ENCODE data around the gene BANK1.

BANK1 gene

GRCh38 chr4:101761405-101761804 lies 29.1 kb upstream of the BANK1 start:
- Histone ChIP-seq H2AK5ac (ENCODE audit: low read depth, low read length) (no peak overlapping the region), H3K27me3 (ENCODE audit: control insufficient read depth in 3 of 3, insufficient read depth in 3 of 3, low read depth in 1 of 3, low read length in 3 of 3) (no peaks in the 10 kb centered on the region), H3K79me1 (ENCODE audit: low read depth, low read length) (no peaks in the 10 kb centered on the region), H3K27ac (replicated peaks; ENCODE audit: low read length) (no peak overlapping the region), H2BK120ac (ENCODE audit: low read depth, low read length) (no peak overlapping the region), H2BK15ac (ENCODE audit: low read length) (no peak overlapping the region), H3K9me3 (replicated peaks in 1 of 2; ENCODE audit: control insufficient read depth in 2 of 2, insufficient read depth in 1 of 2, low read depth in 1 of 2, low read length in 2 of 2) (no peaks in the 10 kb centered on the region), H2BK12ac (ENCODE audit: low read length) (no peak overlapping the region), H3K23ac (ENCODE audit: low read depth, low read length, poor library complexity) (no peak overlapping the region), H3K18ac (ENCODE audit: low read length) (no peak overlapping the region), H3K4me3 (ENCODE audit: low read length in 2 of 2) (no peak overlapping the region), H4K91ac (ENCODE audit: low read depth, low read length, poor library complexity) (no peak overlapping the region), H2BK5ac (ENCODE audit: low read length) (no peak overlapping the region), H3K4ac (ENCODE audit: low read length) (no peak overlapping the region), H3K14ac (ENCODE audit: low read length) (no peak overlapping the region), H3K9ac (ENCODE audit: low read depth, low read length, poor library complexity) (no peak overlapping the region), H3K36me3 (replicated peaks in 1 of 2; ENCODE audit: control insufficient read depth in 2 of 2, insufficient read depth in 2 of 2, low read length in 2 of 2) (no peaks in the 10 kb centered on the region), H4K8ac (ENCODE audit: low read depth, low read length) (no peak overlapping the region), H2AFZ (ENCODE audit: low read length) (no peak overlapping the region), H3K4me1 (ENCODE audit: control insufficient read depth in 2 of 2, insufficient read depth in 1 of 2, low read depth in 1 of 2, low read length in 2 of 2) (no peaks in the 10 kb centered on the region), H3K4me2 (ENCODE audit: insufficient read depth, low read length, poor library complexity, severe bottlenecking) (no peak overlapping the region)
- no peak for DNase-seq (ENCODE audit: low spot score)
- WGBS, 2 donors (ENCODE audit: extremely low coverage in 2 of 2, insufficient read length in 2 of 2, insufficient replicate concordance in 1 of 2) = no CpG with 5 or more reads among the region's 1 CpG

- H2BK120ac ChIP-seq (ENCODE audit: low read depth, low read length) = no peak overlapping the region
- no peak overlapping the region for H3K27ac ChIP-seq (replicated peaks; ENCODE audit: low read length)
- no peak overlapping the region for H2BK15ac ChIP-seq (ENCODE audit: low read length)
- H3K27me3 ChIP-seq (ENCODE audit: control insufficient read depth in 3 of 3, insufficient read depth in 3 of 3, low read depth in 1 of 3, low read length in 3 of 3) = no peaks in the 10 kb centered on the region
- no peak overlapping the region for H2BK5ac ChIP-seq (ENCODE audit: low read length)
- no peak for DNase-seq (ENCODE audit: low spot score)
- no peaks in the 10 kb centered on the region for H3K79me1 ChIP-seq (ENCODE audit: low read depth, low read length)
- no peak overlapping the region for H4K91ac ChIP-seq (ENCODE audit: low read depth, low read length, poor library complexity)
- H3K18ac ChIP-seq (ENCODE audit: low read length) = no peak overlapping the region
- no CpG with 5 or more reads among the region's 2 CpGs for WGBS, 2 donors (ENCODE audit: extremely low coverage in 2 of 2, insufficient read length in 2 of 2, insufficient replicate concordance in 1 of 2)
- no peak overlapping the region for H3K4me3 ChIP-seq (ENCODE audit: low read length in 2 of 2)
- no peak overlapping the region for H3K4me2 ChIP-seq (ENCODE audit: insufficient read depth, low read length, poor library complexity, severe bottlenecking)
- no peak overlapping the region for H3K4ac ChIP-seq (ENCODE audit: low read length)
- no peaks in the 10 kb centered on the region for H3K36me3 ChIP-seq (replicated peaks in 1 of 2; ENCODE audit: control insufficient read depth in 2 of 2, insufficient read depth in 2 of 2, low read length in 2 of 2)
- no peaks in the 10 kb centered on the region for H3K4me1 ChIP-seq (ENCODE audit: control insufficient read depth in 2 of 2, insufficient read depth in 1 of 2, low read depth in 1 of 2, low read length in 2 of 2)
- no peak overlapping the region for H2AK5ac ChIP-seq (ENCODE audit: low read depth, low read length)
- H4K8ac ChIP-seq (ENCODE audit: low read depth, low read length) = no peak overlapping the region
- no peak overlapping the region for H3K23ac ChIP-seq (ENCODE audit: low read depth, low read length, poor library complexity)
- H2AFZ ChIP-seq (ENCODE audit: low read length) = no peak overlapping the region
- H3K9me3 ChIP-seq (replicated peaks in 1 of 2; ENCODE audit: control insufficient read depth in 2 of 2, insufficient read depth in 1 of 2, low read depth in 1 of 2, low read length in 2 of 2) = no peaks in the 10 kb centered on the region
- no peak overlapping the region for H3K9ac ChIP-seq (ENCODE audit: low read depth, low read length, poor library complexity)
- H3K14ac ChIP-seq (ENCODE audit: low read length) = no peak overlapping the region
- no peak overlapping the region for H2BK12ac ChIP-seq (ENCODE audit: low read length)
Observed at GRCh38 chr4:101762025-101762424, 28.5 kb upstream of the BANK1 start.

DNA sequence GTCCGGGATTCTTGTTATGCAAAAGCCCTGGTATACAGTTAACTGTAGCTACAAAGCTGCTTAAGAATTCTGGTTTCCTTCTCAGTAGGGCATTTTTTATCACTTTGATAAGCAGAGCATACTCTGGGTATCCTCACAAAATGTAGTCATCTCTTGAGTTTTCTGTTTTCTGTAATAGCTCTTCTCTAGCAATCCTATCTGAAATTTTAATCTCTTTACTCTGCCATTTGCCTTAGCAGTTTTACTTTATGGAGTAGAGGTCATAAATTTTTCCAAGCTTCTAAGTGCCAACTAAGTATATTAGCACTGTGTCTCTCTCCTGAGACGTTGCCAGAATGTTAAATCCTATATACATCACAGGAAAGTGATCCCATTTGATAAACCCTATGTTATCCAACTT lies 28.0 kb upstream of the BANK1 start:
- no peak for DNase-seq (ENCODE audit: low spot score)
- Histone ChIP-seq H2BK15ac (ENCODE audit: low read length) (no peak overlapping the region), H2AK5ac (ENCODE audit: low read depth, low read length) (no peak overlapping the region), H3K4me2 (ENCODE audit: insufficient read depth, low read length, poor library complexity, severe bottlenecking) (no peak overlapping the region), H3K4me3 (ENCODE audit: low read length in 2 of 2) (no peak overlapping the region), H3K14ac (ENCODE audit: low read length) (no peak overlapping the region), H4K8ac (ENCODE audit: low read depth, low read length) (no peak overlapping the region), H3K23ac (ENCODE audit: low read depth, low read length, poor library complexity) (no peak overlapping the region), H2BK5ac (ENCODE audit: low read length) (no peak overlapping the region), H3K27ac (replicated peaks; ENCODE audit: low read length) (no peak overlapping the region), H2BK12ac (ENCODE audit: low read length) (no peak overlapping the region), H3K27me3 (ENCODE audit: control insufficient read depth in 3 of 3, insufficient read depth in 3 of 3, low read depth in 1 of 3, low read length in 3 of 3) (no peaks in the 10 kb centered on the region), H3K4ac (ENCODE audit: low read length) (no peak overlapping the region), H3K36me3 (replicated peaks in 1 of 2; ENCODE audit: control insufficient read depth in 2 of 2, insufficient read depth in 2 of 2, low read length in 2 of 2) (no peaks in the 10 kb centered on the region), H3K18ac (ENCODE audit: low read length) (no peak overlapping the region), H3K4me1 (ENCODE audit: control insufficient read depth in 2 of 2, insufficient read depth in 1 of 2, low read depth in 1 of 2, low read length in 2 of 2) (no peaks in the 10 kb centered on the region), H4K91ac (ENCODE audit: low read depth, low read length, poor library complexity) (no peak overlapping the region), H2BK120ac (ENCODE audit: low read depth, low read length) (no peak overlapping the region), H3K9me3 (replicated peaks in 1 of 2; ENCODE audit: control insufficient read depth in 2 of 2, insufficient read depth in 1 of 2, low read depth in 1 of 2, low read length in 2 of 2) (no peaks in the 10 kb centered on the region), H3K9ac (ENCODE audit: low read depth, low read length, poor library complexity) (no peak overlapping the region), H3K79me1 (ENCODE audit: low read depth, low read length) (no peaks in the 10 kb centered on the region), H2AFZ (ENCODE audit: low read length) (no peak overlapping the region)
- WGBS, 2 donors (ENCODE audit: extremely low coverage in 2 of 2, insufficient read length in 2 of 2, insufficient replicate concordance in 1 of 2) = no CpG with 5 or more reads among the region's 2 CpGs

DNA sequence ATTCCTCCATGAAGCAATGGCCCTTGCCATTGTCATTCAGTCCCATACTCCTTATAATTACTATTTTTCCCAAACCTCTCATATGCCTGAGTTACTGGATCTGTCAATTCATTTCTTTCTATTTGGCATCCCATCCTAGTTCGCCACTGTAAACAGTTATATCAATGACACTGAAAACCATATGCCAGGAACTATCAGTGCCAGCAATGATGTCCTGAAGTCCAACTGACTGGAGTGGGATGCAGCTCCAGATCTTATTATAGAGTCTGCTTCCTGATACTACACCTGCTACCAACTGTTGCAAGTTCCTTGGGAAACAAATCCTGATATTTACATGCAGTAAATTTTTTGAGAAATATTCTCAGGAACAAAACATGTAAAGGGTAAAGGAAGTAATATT lies 27.0 kb upstream of the BANK1 start:
- H3K4me3 ChIP-seq (ENCODE audit: low read length in 2 of 2) = no peak overlapping the region
- H3K9me3 ChIP-seq (replicated peaks in 1 of 2; ENCODE audit: control insufficient read depth in 2 of 2, insufficient read depth in 1 of 2, low read depth in 1 of 2, low read length in 2 of 2) = no peaks in the 10 kb centered on the region
- WGBS, 2 donors (ENCODE audit: extremely low coverage in 2 of 2, insufficient read length in 2 of 2, insufficient replicate concordance in 1 of 2) = no CpG with 5 or more reads among the region's 1 CpG

More for the DNA sequence above, 27.0 kb upstream of the BANK1 start:
- Histone ChIP-seq H3K4me2 (ENCODE audit: insufficient read depth, low read length, poor library complexity, severe bottlenecking) (no peak overlapping the region), H3K14ac (ENCODE audit: low read length) (no peak overlapping the region), H3K23ac (ENCODE audit: low read depth, low read length, poor library complexity) (no peak overlapping the region), H2BK15ac (ENCODE audit: low read length) (no peak overlapping the region), H3K27ac (replicated peaks; ENCODE audit: low read length) (no peak overlapping the region), H2BK120ac (ENCODE audit: low read depth, low read length) (no peak overlapping the region), H4K8ac (ENCODE audit: low read depth, low read length) (no peak overlapping the region), H2AFZ (ENCODE audit: low read length) (no peak overlapping the region), H3K79me1 (ENCODE audit: low read depth, low read length) (no peaks in the 10 kb centered on the region), H3K18ac (ENCODE audit: low read length) (no peak overlapping the region), H3K27me3 (ENCODE audit: control insufficient read depth in 3 of 3, insufficient read depth in 3 of 3, low read depth in 1 of 3, low read length in 3 of 3) (no peaks in the 10 kb centered on the region), H3K36me3 (replicated peaks in 1 of 2; ENCODE audit: control insufficient read depth in 2 of 2, insufficient read depth in 2 of 2, low read length in 2 of 2) (no peaks in the 10 kb centered on the region), H3K9ac (ENCODE audit: low read depth, low read length, poor library complexity) (no peak overlapping the region), H3K4ac (ENCODE audit: low read length) (no peak overlapping the region), H4K91ac (ENCODE audit: low read depth, low read length, poor library complexity) (no peak overlapping the region), H2BK12ac (ENCODE audit: low read length) (no peak overlapping the region), H3K4me1 (ENCODE audit: control insufficient read depth in 2 of 2, insufficient read depth in 1 of 2, low read depth in 1 of 2, low read length in 2 of 2) (no peaks in the 10 kb centered on the region), H2BK5ac (ENCODE audit: low read length) (no peak overlapping the region), H2AK5ac (ENCODE audit: low read depth, low read length) (no peak overlapping the region)
- DNase-seq (ENCODE audit: low spot score) = no peak

All from neuronal stem cell (in vitro differentiated cells).